ENCODE results near the gene LPCAT1. TPM values are rescaled to one million over a fixed set of nuclear protein-coding genes. Genes with fewer than 3 reads are reported as not detected.

The LPCAT1 gene
- total and polyA plus RNA-seq, 2 experiments from 2014 or later, result 78.0 to 255 TPM

- TF ChIP-seq, protein P1, sequence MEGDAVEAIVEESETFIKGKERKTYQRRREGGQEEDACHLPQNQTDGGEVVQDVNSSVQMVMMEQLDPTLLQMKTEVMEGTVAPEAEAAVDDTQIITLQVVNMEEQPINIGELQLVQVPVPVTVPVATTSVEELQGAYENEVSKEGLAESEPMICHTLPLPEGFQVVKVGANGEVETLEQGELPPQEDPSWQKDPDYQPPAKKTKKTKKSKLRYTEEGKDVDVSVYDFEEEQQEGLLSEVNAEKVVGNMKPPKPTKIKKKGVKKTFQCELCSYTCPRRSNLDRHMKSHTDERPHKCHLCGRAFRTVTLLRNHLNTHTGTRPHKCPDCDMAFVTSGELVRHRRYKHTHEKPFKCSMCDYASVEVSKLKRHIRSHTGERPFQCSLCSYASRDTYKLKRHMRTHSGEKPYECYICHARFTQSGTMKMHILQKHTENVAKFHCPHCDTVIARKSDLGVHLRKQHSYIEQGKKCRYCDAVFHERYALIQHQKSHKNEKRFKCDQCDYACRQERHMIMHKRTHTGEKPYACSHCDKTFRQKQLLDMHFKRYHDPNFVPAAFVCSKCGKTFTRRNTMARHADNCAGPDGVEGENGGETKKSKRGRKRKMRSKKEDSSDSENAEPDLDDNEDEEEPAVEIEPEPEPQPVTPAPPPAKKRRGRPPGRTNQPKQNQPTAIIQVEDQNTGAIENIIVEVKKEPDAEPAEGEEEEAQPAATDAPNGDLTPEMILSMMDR (conservative IDR thresholded peaks at IDR 0.05; ENCODE audit: low read depth in 2 of 2), result no peak
- no peak for TF ChIP-seq NANOG (IDR thresholded peaks at IDR 0.05; ENCODE audit: borderline replicate concordance)
- no peak for TF ChIP-seq EZH2phosphoT487 (IDR thresholded peaks at IDR 0.05; ENCODE audit: unreplicated experiment)
- TF ChIP-seq REST (IDR thresholded peaks at IDR 0.05; ENCODE audit: unreplicated experiment), result no peak
- no peak for TF ChIP-seq ZNF331 (CRISPR knock-in tag; IDR thresholded peaks at IDR 0.05; ENCODE audit: low read depth)
These were observed 25.1 kb upstream of the LPCAT1 start (continued) for GRCh38 chr5:1548702-1549474.

GRCh38 chr5:1547655-1548054 is 23.9 kb upstream of the LPCAT1 start:
- Mint-ChIP-seq H3K4me3 (no peak overlapping the region), H3K9me3 (peaks cover 3% of the 10 kb centered on the region; the same call in 1 of the 3 replicates), H3K27ac (no peak overlapping the region), H3K4me1 (peaks cover 3% of the 10 kb centered on the region; the same call in 2 of the 3 replicates), H3K36me3 (ENCODE audit: low read depth) (no peaks in the 10 kb centered on the region; the same call in 2 of the 3 replicates), H3K27me3 (ENCODE audit: insufficient read depth, low read depth, poor library complexity) (peaks cover 4% of the 10 kb centered on the region)
- Histone ChIP-seq H3K4me3 (no peak overlapping the region), H3K27me3 (ENCODE audit: insufficient read depth) (no peaks in the 10 kb centered on the region), H4K20me1 (replicated peaks; ENCODE audit: insufficient read depth) (no peaks in the 10 kb centered on the region), H3K27ac (ENCODE audit: low read depth) (no peak overlapping the region), H3F3A (replicated peaks; ENCODE audit: low read depth) (no peaks in the 10 kb centered on the region), H3K4me1 (ENCODE audit: insufficient read depth) (no peaks in the 10 kb centered on the region), H3K4me2 (no peak overlapping the region), H2AFZ (no peak overlapping the region), H3K9me2 (ENCODE audit: insufficient read depth) (no peaks in the 10 kb centered on the region), H3K79me2 (replicated peaks; ENCODE audit: insufficient read depth) (no peaks in the 10 kb centered on the region), H3K36me3 (ENCODE audit: insufficient read depth) (no peaks in the 10 kb centered on the region)
- DNase-seq (ENCODE audit: low spot score), result no peak
- no peak for ATAC-seq
- TF ChIP-seq CREB1 (CRISPR knock-in tag; IDR thresholded peaks at IDR 0.05; ENCODE audit: low read depth) (no peak), REST (IDR thresholded peaks at IDR 0.05; ENCODE audit: unreplicated experiment) (no peak), JUNB (IDR thresholded peaks at IDR 0.05; ENCODE audit: unreplicated experiment) (no peak), NANOG (IDR thresholded peaks at IDR 0.05; ENCODE audit: borderline replicate concordance) (no peak), STAT1 (IDR thresholded peaks at IDR 0.05; ENCODE audit: unreplicated experiment) (no peak), ZNF331 (CRISPR knock-in tag; IDR thresholded peaks at IDR 0.05; ENCODE audit: low read depth) (no peak), EZH2phosphoT487 (IDR thresholded peaks at IDR 0.05; ENCODE audit: unreplicated experiment) (no peak)
- TF ChIP-seq, protein P2, sequence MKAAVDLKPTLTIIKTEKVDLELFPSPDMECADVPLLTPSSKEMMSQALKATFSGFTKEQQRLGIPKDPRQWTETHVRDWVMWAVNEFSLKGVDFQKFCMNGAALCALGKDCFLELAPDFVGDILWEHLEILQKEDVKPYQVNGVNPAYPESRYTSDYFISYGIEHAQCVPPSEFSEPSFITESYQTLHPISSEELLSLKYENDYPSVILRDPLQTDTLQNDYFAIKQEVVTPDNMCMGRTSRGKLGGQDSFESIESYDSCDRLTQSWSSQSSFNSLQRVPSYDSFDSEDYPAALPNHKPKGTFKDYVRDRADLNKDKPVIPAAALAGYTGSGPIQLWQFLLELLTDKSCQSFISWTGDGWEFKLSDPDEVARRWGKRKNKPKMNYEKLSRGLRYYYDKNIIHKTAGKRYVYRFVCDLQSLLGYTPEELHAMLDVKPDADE (IDR thresholded peaks at IDR 0.05), result no peak
- TF ChIP-seq, protein P1 (conservative IDR thresholded peaks at IDR 0.05; ENCODE audit: low read depth in 2 of 2), result no peak

Data from GM23338 (cell line).